SJSA1 (cell line): Measurements from ENCODE around the gene MPC1. TPM values are rescaled to one million over a fixed set of nuclear protein-coding genes. Genes with fewer than 3 reads are reported as not detected.
A peak's percentile ranks its signal among the peaks of the same experiment; 100 is the strongest.
"Not testable (repeated sequence)": the region's sequence is repeated elsewhere in the genome, so short reads cannot be mapped to it uniquely, and the experiment has no call there.

Source experiments
- DNase-seq, 2 experiments: peaks; one replicate each; pipeline ENCODE4 v3.0.0-alpha.2; 2015 to 2020; ENCODE audit warnings: low spot score in 2 of 2, low read depth in 1 of 2
- H3K27ac ChIP-seq: fragments of 250-450 bp; sonication (Bioruptor Pico); 2 replicates; pipeline ENCODE4 v1.5.1; 2020; ENCODE audit warnings: mild to moderate bottlenecking, moderate library complexity
- H3K27me3 ChIP-seq: fragments of 250-450 bp; sonication (Bioruptor Pico); replicated peaks from 2 replicates; pipeline ENCODE4 v1.5.1; 2020; ENCODE audit warnings: mild to moderate bottlenecking, moderate library complexity
- H3K36me3 ChIP-seq: fragments of 250-450 bp; sonication (Bioruptor Pico); 2 replicates; pipeline ENCODE4 v1.5.1; 2020; ENCODE audit warnings: mild to moderate bottlenecking
- H3K4me1 ChIP-seq: fragments of 250-450 bp; sonication (Bioruptor Pico); replicated peaks from 2 replicates; pipeline ENCODE4 v1.6.1; 2021; ENCODE audit warnings: mild to moderate bottlenecking
- H3K4me3 ChIP-seq: fragments of 250-450 bp; sonication (Bioruptor Pico); 2 replicates; pipeline ENCODE4 v1.5.1; 2020; ENCODE audit warnings: mild to moderate bottlenecking
- H3K9me3 ChIP-seq: fragments of 250-450 bp; sonication (Bioruptor Pico); replicated peaks from 2 replicates; pipeline ENCODE4 v1.5.1; 2020; ENCODE audit warnings: mild to moderate bottlenecking
- total RNA-seq: library from RNA; depleted of rRNA; stranded (reverse); fragments of >200 nt; shearing (Covaris generic); gene quantifications from 2 replicates; pipeline ENCODE4 v1.2.3, GENCODE V29; 2014

The MPC1 gene
- total RNA-seq, 1 experiment from 2014 or later = 127 TPM

DNA sequence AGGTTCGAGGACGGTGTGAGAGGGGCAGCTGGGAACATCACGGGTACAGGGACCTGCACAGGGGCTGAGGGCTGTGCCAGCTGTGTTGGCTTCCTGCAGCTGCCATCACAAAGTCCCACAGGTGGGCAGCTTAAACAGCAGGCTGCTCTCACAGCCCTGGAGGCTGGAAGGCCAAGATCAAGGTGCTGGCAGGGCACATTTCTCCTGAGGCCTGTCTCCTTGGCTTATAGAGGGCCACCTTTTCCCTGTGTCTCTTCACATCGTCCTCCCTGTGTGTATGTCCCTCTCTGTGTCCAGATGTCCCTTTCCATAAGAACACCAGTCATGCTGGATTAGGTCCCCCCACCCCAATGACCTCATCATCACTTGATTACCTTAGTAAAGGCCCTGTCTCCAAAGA lies 15.1 kb upstream of the MPC1 start:
- Histone ChIP-seq H3K27ac (no peak overlapping the region), H3K9me3 (no peaks in the 10 kb centered on the region), H3K4me3 (no peak overlapping the region), H3K4me1 (no peaks in the 10 kb centered on the region), H3K27me3 (0 out of 2 replicates have a peak, but pooled peaks cover 4% of the 10 kb centered on the region), H3K36me3 (no peaks in the 10 kb centered on the region)
- DNase-seq = no peak

DNA sequence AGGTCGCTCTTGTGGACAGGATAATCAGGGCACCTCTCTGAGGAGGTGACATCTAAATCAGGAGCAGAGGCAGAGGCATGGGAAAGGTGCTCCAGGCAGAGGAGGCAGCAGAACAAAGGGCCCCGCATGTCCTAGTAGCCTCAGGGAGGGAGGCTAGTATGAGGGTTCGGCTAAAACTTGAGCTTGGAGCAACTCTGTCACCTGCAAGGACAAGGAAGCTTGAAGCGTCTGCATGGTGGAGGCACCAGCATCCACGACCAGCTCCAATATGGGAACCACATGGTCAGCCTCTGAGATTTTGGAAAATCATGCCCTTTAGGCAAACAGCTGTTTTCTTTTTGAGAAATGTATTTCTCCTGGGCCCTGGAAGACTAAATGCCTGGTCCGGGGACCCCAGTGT lies 13.0 kb upstream of the MPC1 start:
- no peak overlapping the region for H3K27ac ChIP-seq
- DNase-seq = no peak
- H3K4me3 ChIP-seq = no peak overlapping the region
- no peaks in the 10 kb centered on the region for H3K4me1 ChIP-seq
- 0 out of 2 replicates have a peak, but pooled peaks cover 4% of the 10 kb centered on the region for H3K27me3 ChIP-seq
- no peaks in the 10 kb centered on the region for H3K9me3 ChIP-seq
- no peaks in the 10 kb centered on the region for H3K36me3 ChIP-seq

DNA sequence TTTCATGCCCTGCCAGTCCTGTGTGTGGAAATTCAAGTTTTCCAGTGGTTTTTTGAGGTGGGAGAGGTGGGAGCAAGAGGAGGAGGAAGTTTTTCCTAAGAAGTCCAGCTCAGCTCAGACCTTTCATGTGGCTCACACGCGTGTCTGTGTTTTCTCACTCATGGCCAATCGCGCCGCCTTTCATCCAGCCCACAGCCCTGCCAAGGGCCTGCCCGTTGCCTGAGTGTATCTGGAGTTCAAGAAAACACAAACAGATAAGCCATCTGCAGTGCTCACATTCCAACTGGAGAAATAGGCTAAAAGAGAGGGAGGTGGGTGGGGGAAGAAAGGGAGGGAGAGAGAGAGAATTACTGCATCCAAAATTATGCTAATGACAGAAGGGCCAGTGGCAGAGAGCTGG lies 12.6 kb upstream of the MPC1 start:
- DNase-seq = no peak
- Histone ChIP-seq H3K4me3 (no peak overlapping the region), H3K9me3 (no peaks in the 10 kb centered on the region), H3K27me3 (0 out of 2 replicates have a peak, but pooled peaks cover 4% of the 10 kb centered on the region), H3K36me3 (no peaks in the 10 kb centered on the region), H3K4me1 (no peaks in the 10 kb centered on the region), H3K27ac (no peak overlapping the region)

DNA sequence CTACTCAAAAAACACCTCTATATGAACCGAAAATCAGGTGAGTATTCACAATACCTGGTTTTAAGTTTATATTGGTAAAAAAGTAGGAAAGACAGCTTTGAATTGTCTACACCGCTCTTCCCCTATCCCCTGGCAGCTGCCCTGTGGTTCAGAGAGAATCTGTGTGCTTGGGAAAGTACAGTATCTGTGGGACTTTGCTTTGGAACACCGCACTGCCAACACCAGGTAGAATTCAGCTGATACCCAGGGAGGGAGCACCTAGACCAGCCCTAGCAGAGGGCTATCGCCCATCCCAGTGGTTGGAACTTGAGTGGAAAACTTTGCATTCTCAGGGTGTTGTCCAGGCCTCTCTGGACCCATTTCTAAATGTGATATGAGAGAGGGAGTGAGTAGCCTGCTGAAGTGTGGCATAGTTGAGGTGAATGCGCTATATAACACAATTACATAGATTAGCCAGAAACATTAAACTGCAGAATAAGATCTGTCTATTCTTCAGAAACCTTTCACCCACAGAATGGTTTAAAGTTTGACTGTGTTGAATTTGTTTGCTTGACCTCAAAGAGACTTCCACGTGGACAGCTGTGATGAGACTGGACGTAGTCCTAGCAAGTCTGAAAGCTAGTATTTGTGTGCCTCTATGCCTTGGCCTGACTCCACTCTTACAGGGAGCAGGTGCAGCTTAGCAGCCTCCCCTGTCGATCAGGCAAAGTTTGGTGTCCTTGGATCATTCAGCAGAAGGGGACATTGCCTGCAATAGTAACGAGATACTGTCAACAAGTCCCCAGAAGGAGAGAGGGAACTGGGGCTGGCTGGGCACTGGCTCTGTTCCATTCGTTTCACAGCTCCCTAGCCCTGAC lies 11.5 kb upstream of the MPC1 start:
- DNase-seq = no peak
- no peak overlapping the region for H3K4me3 ChIP-seq
- H3K27me3 ChIP-seq = 0 out of 2 replicates have a peak, but pooled peaks cover 4% of the 10 kb centered on the region
- H3K27ac ChIP-seq = no peak overlapping the region
- H3K4me1 ChIP-seq = no peaks in the 10 kb centered on the region
- H3K9me3 ChIP-seq = no peaks in the 10 kb centered on the region
- H3K36me3 ChIP-seq = no peaks in the 10 kb centered on the region

DNA sequence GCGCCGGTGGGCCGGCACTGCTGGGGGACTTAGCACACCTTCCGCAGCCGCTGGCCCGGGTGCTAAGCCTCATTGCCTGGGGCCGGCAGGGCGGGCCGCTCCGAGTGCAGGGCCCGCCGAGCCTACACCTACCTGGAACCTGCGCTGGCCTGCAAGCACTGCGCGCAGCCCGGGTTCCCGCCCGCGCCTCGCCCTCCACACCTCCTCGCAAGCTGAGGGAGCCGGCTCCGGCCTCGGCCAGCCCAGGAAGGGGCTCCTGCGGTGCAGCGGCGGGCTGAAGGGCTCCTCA lies 10.7 kb upstream of the MPC1 start:
- no peak overlapping the region for H3K4me3 ChIP-seq
- H3K27ac ChIP-seq = no peak overlapping the region
- no peaks in the 10 kb centered on the region for H3K4me1 ChIP-seq
- H3K9me3 ChIP-seq = no peaks in the 10 kb centered on the region
- 0 out of 2 replicates have a peak, but pooled peaks cover 4% of the 10 kb centered on the region for H3K27me3 ChIP-seq
- no peak for DNase-seq
- no peaks in the 10 kb centered on the region for H3K36me3 ChIP-seq

DNA sequence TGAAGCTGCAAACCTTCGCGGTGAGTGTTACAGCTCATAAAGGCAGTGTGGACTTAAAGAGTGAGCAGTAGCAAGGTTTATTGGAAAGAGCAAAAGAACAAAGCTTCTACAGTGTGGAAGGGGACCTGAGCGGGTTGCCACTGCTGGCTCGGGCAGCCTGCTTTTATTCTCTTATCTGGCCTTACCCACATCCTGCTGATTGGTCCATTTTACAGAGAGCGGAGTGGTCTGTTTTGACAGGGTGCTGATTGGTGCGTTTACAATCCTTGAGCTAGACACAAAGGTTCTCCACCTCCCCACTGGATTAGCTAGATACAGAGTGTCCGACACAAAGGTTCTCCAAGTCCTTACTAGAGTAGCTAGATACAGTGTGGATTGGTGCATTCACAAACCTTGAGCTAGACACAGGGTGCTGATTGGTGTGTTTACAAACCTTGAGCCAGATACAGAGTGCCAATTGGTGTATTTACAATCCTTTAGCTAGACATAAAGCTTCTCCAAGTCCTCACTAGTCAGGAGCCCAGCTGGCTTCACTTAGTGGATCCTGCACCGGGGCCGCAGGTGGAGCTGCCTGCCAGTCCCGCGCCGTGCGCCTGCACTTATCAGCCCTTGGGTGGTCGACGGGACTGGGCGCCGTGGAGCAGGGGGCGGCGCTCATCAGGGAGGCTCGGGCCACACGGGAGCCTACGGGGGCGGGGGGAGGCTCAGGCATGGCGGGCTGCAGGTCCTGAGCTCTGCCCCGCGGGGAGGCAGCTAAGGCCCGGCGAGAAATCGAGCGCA lies 10.2 kb upstream of the MPC1 start:
- not testable (repeated sequence) for H3K4me1 ChIP-seq, H3K27ac ChIP-seq, H3K27me3 ChIP-seq, H3K9me3 ChIP-seq, H3K36me3 ChIP-seq, DNase-seq, H3K4me3 ChIP-seq

DNA sequence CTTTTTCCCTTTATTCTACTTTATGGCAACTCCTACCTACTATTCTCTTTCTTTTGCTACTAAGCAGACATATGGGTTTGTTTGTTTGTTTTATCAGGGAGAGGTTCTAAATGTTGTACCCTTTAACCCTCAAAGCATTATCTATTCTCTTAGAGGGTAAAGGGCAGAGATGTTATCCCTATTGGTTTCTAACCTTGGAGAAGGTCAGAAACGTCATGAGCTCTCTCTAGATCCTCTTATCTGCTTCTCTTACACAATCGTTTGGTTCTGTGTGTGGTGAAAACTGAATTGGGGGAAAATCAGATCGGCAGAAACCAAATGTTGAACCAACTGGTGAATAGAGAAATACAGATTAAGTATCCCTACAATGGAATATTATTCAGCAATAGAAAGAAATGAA lies 6.4 kb upstream of the MPC1 start:
- Histone ChIP-seq H3K9me3 (no peaks in the 10 kb centered on the region), H3K4me1 (no peaks in the 10 kb centered on the region), H3K4me3 (no peak overlapping the region), H3K27me3 (0 out of 2 replicates have a peak, but pooled peaks cover 4% of the 10 kb centered on the region), H3K36me3 (no peaks in the 10 kb centered on the region), H3K27ac (no peak overlapping the region)
- no peak for DNase-seq

DNA sequence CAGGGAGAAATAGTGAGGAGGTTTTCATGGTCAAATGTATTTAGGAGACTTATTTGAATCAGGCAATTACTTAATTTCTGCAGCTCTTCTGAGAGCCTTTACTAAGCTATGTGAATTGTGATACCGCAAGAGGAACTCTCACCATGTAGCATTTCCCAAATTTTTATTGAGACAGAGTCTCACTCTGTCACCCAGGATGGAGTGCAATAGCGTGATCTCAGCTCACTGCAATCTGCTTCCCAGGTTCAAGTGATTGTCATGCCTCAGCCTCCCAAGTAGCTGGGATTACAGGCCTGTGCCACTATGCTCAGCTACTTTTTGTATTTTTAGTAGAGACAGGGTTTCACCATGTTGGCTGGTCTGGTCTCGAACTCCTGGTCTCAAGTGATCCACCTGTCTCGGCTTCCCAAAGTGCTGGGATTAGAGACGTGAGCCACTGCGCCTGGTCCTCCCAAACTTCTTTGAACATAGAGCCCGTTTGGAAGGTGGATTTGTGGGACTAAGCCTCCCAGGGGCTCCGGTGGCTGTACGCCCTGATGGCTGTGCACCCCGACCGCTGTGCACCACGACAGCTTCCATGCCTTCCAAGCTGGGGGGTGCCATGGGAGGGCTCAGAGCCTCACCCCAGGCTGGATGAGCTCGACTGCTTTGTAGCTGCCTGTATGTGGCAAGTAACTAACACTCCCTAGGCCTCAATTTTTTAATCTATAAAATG lies 5.7 kb upstream of the MPC1 start:
- H3K36me3 ChIP-seq = peaks cover 2% of the 10 kb centered on the region
- no peak for DNase-seq
- no peaks in the 10 kb centered on the region for H3K27me3 ChIP-seq
- H3K4me1 ChIP-seq = no peaks in the 10 kb centered on the region
- H3K4me3 ChIP-seq = no peak overlapping the region
- no peak overlapping the region for H3K27ac ChIP-seq
- no peaks in the 10 kb centered on the region for H3K9me3 ChIP-seq

DNA sequence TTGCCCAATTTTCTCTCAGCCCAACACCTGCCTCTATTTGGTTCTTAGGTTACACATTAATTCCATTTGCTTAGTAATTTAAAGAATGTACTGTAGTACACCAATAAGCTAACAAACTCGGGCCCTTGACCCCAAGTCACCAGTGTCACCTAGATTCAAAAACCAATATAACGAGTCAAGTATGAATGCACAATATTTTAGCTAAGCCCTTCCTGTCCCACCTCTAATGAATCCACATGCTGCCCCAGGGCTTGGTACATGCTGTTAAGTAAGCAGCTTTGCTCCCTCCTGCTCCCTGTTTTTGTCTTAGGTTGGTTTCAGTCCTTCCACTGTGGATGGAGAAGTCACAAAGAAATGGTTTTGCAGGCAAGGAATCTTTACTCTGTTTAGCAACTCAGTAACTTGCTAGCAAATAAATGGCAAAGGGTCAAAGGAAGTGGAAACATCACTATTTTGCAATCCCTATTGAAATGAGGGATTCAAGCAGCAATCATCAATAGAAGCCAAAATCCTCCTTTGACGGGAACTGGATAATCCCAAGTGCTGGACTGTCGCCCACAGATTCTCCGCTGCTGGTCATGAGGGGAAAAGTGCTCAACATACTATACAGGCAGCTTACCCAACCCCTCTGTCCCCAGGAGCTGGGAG lies 5.0 kb upstream of the MPC1 start:
- H3K36me3 ChIP-seq = peaks cover 6% of the 10 kb centered on the region
- H3K4me1 ChIP-seq = no peaks in the 10 kb centered on the region
- no peaks in the 10 kb centered on the region for H3K9me3 ChIP-seq
- no peaks in the 10 kb centered on the region for H3K27me3 ChIP-seq
- DNase-seq = no peak
- H3K4me3 ChIP-seq = no peak overlapping the region
- no peak overlapping the region for H3K27ac ChIP-seq

DNA sequence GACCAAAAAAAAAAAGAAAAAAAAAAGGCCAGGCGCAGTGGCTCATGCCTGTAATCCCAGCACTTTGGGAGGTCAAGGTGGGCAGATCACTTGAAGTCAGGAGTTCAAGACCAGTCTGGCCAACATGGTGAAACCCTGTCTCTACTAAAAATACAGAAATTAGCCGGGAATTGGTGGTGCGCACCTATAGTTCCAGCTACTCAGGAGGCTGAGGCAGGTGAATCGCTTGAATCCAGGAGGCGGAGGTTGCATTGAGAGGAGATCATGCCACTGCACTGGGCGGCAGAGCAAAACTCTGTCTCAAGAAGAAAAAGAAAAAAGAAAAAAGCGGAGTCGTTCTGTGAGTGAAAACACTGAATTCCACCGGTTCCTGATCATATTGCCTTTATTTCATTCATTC lies 4.4 kb upstream of the MPC1 start:
- H3K27me3 ChIP-seq, H3K9me3 ChIP-seq: not testable (repeated sequence)

DNA sequence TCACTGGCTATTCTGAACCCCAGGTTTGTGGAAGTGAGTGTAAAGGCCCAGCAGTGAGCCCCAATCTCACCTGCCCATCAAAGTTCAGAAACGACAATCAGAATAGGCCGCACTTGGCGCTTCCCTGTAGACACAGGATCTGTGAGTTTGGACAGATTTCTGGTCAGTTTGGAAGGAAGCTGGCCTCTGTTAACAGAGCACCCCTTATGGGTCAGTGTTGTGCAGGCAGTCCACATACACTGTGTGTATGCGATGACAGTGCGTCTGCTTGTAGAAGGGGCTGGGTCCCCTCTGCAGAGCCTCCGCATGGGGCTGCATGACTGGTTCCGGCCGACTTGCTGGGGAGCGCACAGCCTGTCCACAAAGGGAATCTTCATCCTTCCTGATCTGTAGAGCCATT lies 3.4 kb upstream of the MPC1 start:
- no peak for DNase-seq
- Histone ChIP-seq H3K36me3 (peaks cover 6% of the 10 kb centered on the region), H3K4me3 (no peak overlapping the region)

More for the DNA sequence above, 4.4 kb upstream of the MPC1 start:
- not testable (repeated sequence) for DNase-seq, H3K4me1 ChIP-seq, H3K27ac ChIP-seq, H3K36me3 ChIP-seq, H3K4me3 ChIP-seq

DNA sequence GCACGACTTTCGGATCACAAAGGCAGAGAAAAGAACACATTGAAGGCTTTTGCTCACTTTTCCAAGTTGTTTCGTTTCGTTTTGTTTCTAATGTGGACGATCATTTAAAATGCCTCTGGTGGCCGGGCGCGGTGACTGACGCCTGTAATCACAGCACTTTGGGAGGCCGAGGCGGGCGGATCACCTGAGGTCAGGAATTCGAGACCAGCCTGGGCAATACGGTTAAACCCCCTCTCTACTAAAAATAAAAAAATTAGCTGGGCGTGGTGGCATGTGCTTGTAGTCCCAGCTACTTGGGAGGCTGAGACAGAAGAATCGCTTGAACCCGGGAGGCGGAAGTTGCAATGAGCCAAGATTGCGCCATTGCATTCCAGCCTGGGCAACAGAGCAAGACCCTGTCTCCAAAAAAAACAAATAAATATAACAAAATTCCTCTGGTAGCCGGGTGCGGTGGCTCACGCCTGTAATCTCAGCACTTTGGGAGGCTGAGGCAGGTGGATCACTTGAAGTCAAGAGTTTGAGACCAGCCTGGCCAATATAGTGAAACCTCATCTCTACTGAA lies 1.1 kb upstream of the MPC1 start:
- DNase-seq, H3K27me3 ChIP-seq, H3K36me3 ChIP-seq, H3K9me3 ChIP-seq, H3K4me1 ChIP-seq: not testable (repeated sequence)
- Histone ChIP-seq H3K27ac (peak overlapping the region; percentile 78), H3K4me3 (peak overlapping the region; percentile 89)

More for the DNA sequence above, 3.4 kb upstream of the MPC1 start:
- Histone ChIP-seq H3K27me3 (no peaks in the 10 kb centered on the region), H3K9me3 (no peaks in the 10 kb centered on the region), H3K4me1 (no peaks in the 10 kb centered on the region; the same call in 1 of the 2 replicates), H3K27ac (no peak overlapping the region)

DNA sequence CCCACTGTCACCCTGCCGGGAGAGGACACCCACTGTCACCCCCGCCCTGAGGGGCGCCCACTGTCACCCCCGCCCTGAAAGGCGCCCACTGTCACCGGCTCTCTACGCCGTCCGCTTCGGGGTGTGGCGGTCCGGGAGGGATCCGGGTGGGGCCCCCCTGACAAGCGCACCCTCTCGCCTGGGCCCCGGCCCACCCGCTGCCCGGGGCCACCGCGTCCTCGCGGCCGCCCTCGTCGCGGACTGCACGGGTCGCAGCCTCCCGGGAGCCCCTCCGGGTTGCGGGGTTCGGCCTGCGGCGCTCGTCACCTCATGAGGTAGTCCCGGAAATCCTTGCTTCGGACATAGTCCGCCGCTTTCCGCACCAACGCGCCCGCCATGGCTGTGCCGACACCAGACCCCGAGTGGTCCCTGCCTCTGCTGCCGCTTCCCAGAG lies 224 bp downstream of the MPC1 start:
- H3K9me3 ChIP-seq = no peaks in the 10 kb centered on the region
- peaks cover 6% of the 10 kb centered on the region for H3K36me3 ChIP-seq
- DNase-seq = no peak
- H3K27ac ChIP-seq = no peak overlapping the region
- no peaks in the 10 kb centered on the region for H3K27me3 ChIP-seq
- no peaks in the 10 kb centered on the region; the same call in 1 of the 2 replicates for H3K4me1 ChIP-seq
- peak overlapping the region; percentile 89 for H3K4me3 ChIP-seq
